Activated T-helper 17 cell treated with anti-CD3 and anti-CD28 coated beads, Interleukin-2, amount 50 U/mL, for 72 hours (primary cell): ENCODE data around the gene DDIT3. TPM values are rescaled to one million over a fixed set of nuclear protein-coding genes. Genes with fewer than 3 reads are reported as not detected.

ENCODE experiments used
- ATAC-seq: fragments of 150-1000 bp; cut with Tn5 transposase; replicated peaks from 2 replicates; pipeline ENCODE4 v1.10.0; 2021; ENCODE audit warnings: mild to moderate bottlenecking, moderate library complexity
- H3K27ac Mint-ChIP-seq: one replicate; pipeline ENCODE4 v1.8.0; 2022; ENCODE audit warnings: mixed read lengths
- H3K27me3 Mint-ChIP-seq: one replicate; pipeline ENCODE4 v1.8.0; 2022; ENCODE audit warnings: mixed read lengths
- H3K36me3 Mint-ChIP-seq: one replicate; pipeline ENCODE4 v1.8.0; 2022; ENCODE audit warnings: low read depth, mild to moderate bottlenecking, mixed read lengths
- H3K4me1 Mint-ChIP-seq: one replicate; pipeline ENCODE4 v1.8.0; 2022; ENCODE audit warnings: mixed read lengths
- H3K4me3 Mint-ChIP-seq: one replicate; pipeline ENCODE4 v1.8.0; 2022; ENCODE audit warnings: mild to moderate bottlenecking, mixed read lengths
- H3K9me3 Mint-ChIP-seq: one replicate; pipeline ENCODE4 v1.8.0; 2022; ENCODE audit warnings: mixed read lengths
- total RNA-seq, 2 donors: library from RNA; stranded (reverse); gene quantifications; one replicate each; pipeline ENCODE4 v1.2.3, GENCODE V29; 2022

DDIT3 gene
- total RNA-seq, 2 donors from 2014 or later: 14.2 to 25.3 TPM

GRCh38 chr12:57536597-57536942 is 16.3 kb upstream of the DDIT3 start:
- Mint-ChIP-seq H3K4me3 (no peak overlapping the region), H3K27ac (peak overlapping the region; percentile 43), H3K4me1 (peaks cover 9% of the 10 kb centered on the region), H3K9me3 (no peaks in the 10 kb centered on the region), H3K27me3 (no peaks in the 10 kb centered on the region), H3K36me3 (peaks cover 92% of the 10 kb centered on the region)
- no peak for ATAC-seq

GRCh38 chr12:57535764-57536596 is 15.7 kb upstream of the DDIT3 start:
- Mint-ChIP-seq H3K4me1 (peaks cover 6% of the 10 kb centered on the region), H3K36me3 (peaks cover 93% of the 10 kb centered on the region), H3K4me3 (no peak overlapping the region), H3K27me3 (no peaks in the 10 kb centered on the region), H3K27ac (peak overlapping the region; percentile 43), H3K9me3 (no peaks in the 10 kb centered on the region)
- no peak for ATAC-seq

DNA sequence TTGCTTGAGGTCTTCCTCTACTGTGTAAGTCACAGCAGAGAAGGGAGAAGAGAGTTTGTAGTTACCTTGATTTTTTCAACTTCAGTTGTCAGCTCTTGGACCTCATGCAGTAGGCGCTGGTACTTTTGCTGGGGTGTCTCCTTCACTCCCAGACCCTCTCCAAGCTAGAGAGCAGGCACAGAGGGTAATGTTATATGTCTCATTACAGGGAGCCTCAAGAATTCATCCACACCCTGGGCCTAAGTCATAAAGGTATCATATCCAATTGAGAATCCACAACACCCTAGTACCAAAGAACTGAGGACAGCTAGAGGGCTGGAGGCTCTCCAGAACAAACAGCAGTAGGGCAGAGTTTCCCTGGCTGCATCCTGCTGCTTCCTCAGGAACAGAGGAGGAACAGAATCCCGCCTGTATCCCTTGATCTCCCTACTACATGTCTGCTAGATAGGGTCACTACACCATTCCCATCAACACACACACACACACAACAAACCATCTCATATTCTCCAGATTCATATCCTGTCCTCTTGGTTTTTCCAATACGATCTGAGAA is 14.8 kb upstream of the DDIT3 start:
- no peak overlapping the region for H3K4me3 Mint-ChIP-seq
- ATAC-seq: no peak
- H3K36me3 Mint-ChIP-seq: peaks cover 95% of the 10 kb centered on the region
- no peaks in the 10 kb centered on the region for H3K27me3 Mint-ChIP-seq
- H3K27ac Mint-ChIP-seq: peak overlapping the region; percentile 42
- peaks cover 5% of the 10 kb centered on the region for H3K4me1 Mint-ChIP-seq
- H3K9me3 Mint-ChIP-seq: no peaks in the 10 kb centered on the region

DNA sequence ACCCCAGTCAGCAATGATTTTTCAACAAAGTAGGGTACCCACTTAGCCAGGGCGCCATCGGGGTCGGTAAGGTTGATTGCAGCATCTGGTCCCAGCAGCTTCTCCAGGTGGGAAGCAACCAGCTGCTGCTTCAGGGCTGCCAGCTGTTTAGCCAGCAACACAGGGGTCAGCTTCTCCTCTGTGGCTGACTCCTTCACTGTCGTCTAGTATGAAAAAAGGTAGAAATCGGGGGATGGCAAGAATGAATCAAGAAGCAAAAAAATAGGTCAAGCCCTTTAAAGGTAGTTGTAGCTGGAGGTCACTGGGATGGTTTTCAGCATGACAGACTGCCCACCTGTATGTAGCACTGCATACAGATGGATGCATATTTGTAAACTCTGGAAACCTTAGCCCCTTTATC is 13.9 kb upstream of the DDIT3 start:
- peaks cover 5% of the 10 kb centered on the region for H3K4me1 Mint-ChIP-seq
- no peak overlapping the region for H3K4me3 Mint-ChIP-seq
- no peaks in the 10 kb centered on the region for H3K27me3 Mint-ChIP-seq
- peaks cover 95% of the 10 kb centered on the region for H3K36me3 Mint-ChIP-seq
- H3K27ac Mint-ChIP-seq: peak overlapping the region; percentile 54
- H3K9me3 Mint-ChIP-seq: no peaks in the 10 kb centered on the region
- no peak for ATAC-seq

- H3K4me3 Mint-ChIP-seq: no peak overlapping the region
- H3K27me3 Mint-ChIP-seq: no peaks in the 10 kb centered on the region
- H3K4me1 Mint-ChIP-seq: no peaks in the 10 kb centered on the region
- H3K9me3 Mint-ChIP-seq: no peaks in the 10 kb centered on the region
- no peak for ATAC-seq
- peak overlapping the region; percentile 20 for H3K27ac Mint-ChIP-seq
- H3K36me3 Mint-ChIP-seq: peaks cover 95% of the 10 kb centered on the region
These were observed 12.8 kb upstream of the DDIT3 start for GRCh38 chr12:57533108-57533507.

- Mint-ChIP-seq H3K27ac (peak overlapping the region; percentile 36), H3K36me3 (peaks cover 95% of the 10 kb centered on the region)
These were observed 11.5 kb upstream of the DDIT3 start for GRCh38 chr12:57531836-57532235.

GRCh38 chr12:57530396-57531142 is 10.3 kb upstream of the DDIT3 start:
- H3K9me3 Mint-ChIP-seq: no peaks in the 10 kb centered on the region

More at GRCh38 chr12:57531836-57532235, 11.5 kb upstream of the DDIT3 start:
- H3K9me3 Mint-ChIP-seq: no peaks in the 10 kb centered on the region
- H3K27me3 Mint-ChIP-seq: no peaks in the 10 kb centered on the region
- H3K4me1 Mint-ChIP-seq: no peaks in the 10 kb centered on the region
- H3K4me3 Mint-ChIP-seq: no peak overlapping the region
- no peak for ATAC-seq

DNA sequence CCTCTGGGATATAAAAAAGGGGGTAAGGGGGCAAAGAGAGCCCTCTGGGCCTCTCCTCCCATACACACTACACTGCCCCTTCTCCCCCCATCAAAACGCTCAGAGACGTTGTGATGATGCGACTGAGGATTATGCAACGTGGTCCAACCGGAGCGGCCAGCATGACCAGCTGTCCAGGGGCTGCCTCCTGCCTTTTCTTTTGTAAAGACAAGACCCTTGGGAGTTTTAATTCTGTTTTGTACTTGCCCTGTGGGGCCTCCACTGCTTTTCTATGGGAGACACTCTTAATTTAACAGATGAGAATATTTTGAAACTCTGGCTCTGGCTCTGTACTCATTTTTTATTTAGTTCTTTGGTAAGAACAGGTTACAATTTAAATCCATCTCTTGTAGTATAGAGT is 9.5 kb upstream of the DDIT3 start:
- Mint-ChIP-seq H3K27me3 (no peaks in the 10 kb centered on the region), H3K27ac (peak overlapping the region; percentile 48), H3K4me1 (no peaks in the 10 kb centered on the region), H3K9me3 (no peaks in the 10 kb centered on the region), H3K36me3 (peaks cover 100% of the 10 kb centered on the region), H3K4me3 (no peak overlapping the region)
- ATAC-seq: no peak

More at GRCh38 chr12:57530396-57531142, 10.3 kb upstream of the DDIT3 start:
- Mint-ChIP-seq H3K4me1 (no peaks in the 10 kb centered on the region), H3K36me3 (peaks cover 100% of the 10 kb centered on the region), H3K27me3 (no peaks in the 10 kb centered on the region), H3K27ac (peak overlapping the region; percentile 48), H3K4me3 (no peak overlapping the region)
- no peak for ATAC-seq

- H3K27me3 Mint-ChIP-seq: no peaks in the 10 kb centered on the region
These were observed 8.7 kb upstream of the DDIT3 start for GRCh38 chr12:57528831-57529555.

DNA sequence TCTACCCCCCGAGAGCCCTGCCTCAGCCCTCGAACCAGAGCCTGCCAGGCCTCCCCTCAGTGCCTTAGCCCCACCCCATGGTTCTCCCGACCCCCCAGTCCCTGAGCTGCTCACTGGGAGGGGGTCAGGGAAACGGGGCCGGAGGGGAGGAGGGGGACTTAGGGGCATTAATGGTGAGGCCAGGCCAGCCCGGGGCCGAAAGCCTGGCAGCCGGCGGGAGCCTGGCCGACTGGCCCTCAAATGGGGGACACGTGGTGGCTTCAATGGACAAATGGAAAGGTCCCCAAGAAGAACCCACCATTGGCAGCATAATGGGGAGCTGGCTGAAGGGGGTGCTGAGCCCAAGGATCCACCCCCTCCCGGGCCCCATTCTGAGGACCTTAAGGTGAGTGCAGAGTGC is 7.9 kb upstream of the DDIT3 start:
- no peak for ATAC-seq
- no peaks in the 10 kb centered on the region for H3K27me3 Mint-ChIP-seq
- H3K4me3 Mint-ChIP-seq: no peak overlapping the region
- peaks cover 11% of the 10 kb centered on the region for H3K4me1 Mint-ChIP-seq
- no peak overlapping the region for H3K27ac Mint-ChIP-seq
- H3K36me3 Mint-ChIP-seq: peaks cover 100% of the 10 kb centered on the region
- no peaks in the 10 kb centered on the region for H3K9me3 Mint-ChIP-seq

More at GRCh38 chr12:57528831-57529555, 8.7 kb upstream of the DDIT3 start:
- no peak for ATAC-seq
- peaks cover 100% of the 10 kb centered on the region for H3K36me3 Mint-ChIP-seq
- H3K27ac Mint-ChIP-seq: peak overlapping the region; percentile 48
- no peaks in the 10 kb centered on the region for H3K9me3 Mint-ChIP-seq
- peaks cover 7% of the 10 kb centered on the region for H3K4me1 Mint-ChIP-seq
- no peak overlapping the region for H3K4me3 Mint-ChIP-seq

- peaks cover 95% of the 10 kb centered on the region for H3K36me3 Mint-ChIP-seq
- ATAC-seq: no peak
- H3K4me1 Mint-ChIP-seq: peaks cover 12% of the 10 kb centered on the region
- H3K27ac Mint-ChIP-seq: peak overlapping the region; percentile 25
- H3K4me3 Mint-ChIP-seq: no peak overlapping the region
- H3K27me3 Mint-ChIP-seq: no peaks in the 10 kb centered on the region
- H3K9me3 Mint-ChIP-seq: no peaks in the 10 kb centered on the region
These were observed 6.9 kb upstream of the DDIT3 start for GRCh38 chr12:57527184-57527583.

GRCh38 chr12:57526477-57527126 is 6.3 kb upstream of the DDIT3 start:
- no peaks in the 10 kb centered on the region for H3K27me3 Mint-ChIP-seq
- H3K4me3 Mint-ChIP-seq: no peak overlapping the region
- H3K36me3 Mint-ChIP-seq: peaks cover 95% of the 10 kb centered on the region
- H3K9me3 Mint-ChIP-seq: no peaks in the 10 kb centered on the region
- peak overlapping the region; percentile 25 for H3K27ac Mint-ChIP-seq
- ATAC-seq: no peak
- peaks cover 18% of the 10 kb centered on the region for H3K4me1 Mint-ChIP-seq

- ATAC-seq: no peak
- Mint-ChIP-seq H3K4me1 (peaks cover 19% of the 10 kb centered on the region), H3K4me3 (no peak overlapping the region), H3K27me3 (no peaks in the 10 kb centered on the region), H3K27ac (no peak overlapping the region), H3K36me3 (peaks cover 91% of the 10 kb centered on the region), H3K9me3 (no peaks in the 10 kb centered on the region)
These were observed 5.5 kb upstream of the DDIT3 start for GRCh38 chr12:57525615-57526383.
